Fibroblast of lung (primary cell): Measurements from ENCODE around the gene RASA3. TPM values are rescaled to one million over a fixed set of nuclear protein-coding genes. Genes with fewer than 3 reads are reported as not detected.

Experiments
- DNase-seq, 2 donors: peaks; one replicate each; pipeline versions ENCODE4 v3.0.0 to v3.0.0-alpha.2; 2010; ENCODE audit warnings: low read depth in 2 of 2
- H2AFZ ChIP-seq: 2 replicates; pipeline ENCODE4 v1.5.1; 2012; ENCODE audit warnings: low read length, control low read depth, inconsistent platforms
- H3K27ac ChIP-seq: 2 replicates; pipeline ENCODE4 v1.5.1; 2011; ENCODE audit warnings: low read length, control low read depth; ENCODE audit not compliant: insufficient read depth
- H3K27me3 ChIP-seq: 2 replicates; pipeline ENCODE4 v1.5.1; 2011; ENCODE audit warnings: mild to moderate bottlenecking, low read length; ENCODE audit not compliant: control insufficient read depth, insufficient read depth
- H3K36me3 ChIP-seq: 2 replicates; pipeline ENCODE4 v1.5.1; 2011; ENCODE audit warnings: low read length; ENCODE audit not compliant: control insufficient read depth, insufficient read depth
- H3K4me1 ChIP-seq: 2 replicates; pipeline ENCODE4 v1.5.1; 2011; ENCODE audit warnings: low read length; ENCODE audit not compliant: control insufficient read depth, insufficient read depth; ENCODE audit errors: extremely low read depth
- H3K4me2 ChIP-seq: 2 replicates; pipeline ENCODE4 v1.5.1; 2011; ENCODE audit warnings: low read length, control low read depth; ENCODE audit not compliant: insufficient read depth; ENCODE audit errors: extremely low read depth
- H3K4me3 ChIP-seq, 4 experiments: fragments of 200-600 bp in 1 of 4; sonication (generic) in 1 of 4; replicated peaks in 1 of 4; 2 replicates each; pipeline ENCODE4 v1.5.1; 2011 to 2016; ENCODE audit warnings: low read length in 4 of 4, low read depth in 3 of 4, mild to moderate bottlenecking in 3 of 4, control low read depth in 2 of 4, inconsistent platforms in 1 of 4, mixed read lengths in 1 of 4; ENCODE audit not compliant: insufficient read depth in 1 of 4; ENCODE audit errors: control extremely low read depth in 1 of 4
- H3K79me2 ChIP-seq: 2 replicates; pipeline ENCODE4 v1.5.1; 2012; ENCODE audit warnings: mild to moderate bottlenecking, low read length, inconsistent platforms; ENCODE audit not compliant: control insufficient read depth, insufficient read depth
- H3K9ac ChIP-seq: 2 replicates; pipeline ENCODE4 v1.5.1; 2011; ENCODE audit warnings: mild to moderate bottlenecking, low read length, control low read depth; ENCODE audit not compliant: insufficient read depth
- H3K9me3 ChIP-seq: 2 replicates; pipeline ENCODE4 v1.5.1; 2012; ENCODE audit warnings: low read depth, low read length; ENCODE audit not compliant: control insufficient read depth, insufficient read depth
- H4K20me1 ChIP-seq: 2 replicates; pipeline ENCODE4 v1.5.1; 2011; ENCODE audit warnings: low read length; ENCODE audit not compliant: control insufficient read depth, insufficient read depth; ENCODE audit errors: extremely low read depth
- EZH2 ChIP-seq: IDR thresholded peaks from 2 replicates; pipeline ENCODE4 v1.5.1; 2012; ENCODE audit warnings: low read length, control low read depth, mild to moderate bottlenecking; ENCODE audit errors: missing control alignments
- polyA plus RNA-seq, 2 donors: library from polyadenylated mRNA; depleted of rRNA in 1 of 2; stranded (reverse) in 1 of 2; unstranded in 1 of 2; fragments of >200 nt; gene quantifications; 2 replicates each; pipeline ENCODE4 v1.2.1, GENCODE V29; 2011 to 2012; ENCODE audit warnings: missing spikeins in 1 of 2
- total RNA-seq: library from RNA; depleted of rRNA; stranded (reverse); fragments of >200 nt; gene quantifications from 2 replicates; pipeline ENCODE4 v1.2.1, GENCODE V29; 2014
- TF ChIP-seq, protein P1 (sequence below), 2 donors: IDR thresholded peaks in 1 of 2; conservative IDR thresholded peaks in 1 of 2; 1 replicate in 1 of 2; 2 replicates in 1 of 2; pipeline ENCODE4 v1.5.1; 2011 to 2012; ENCODE audit warnings: low read length in 2 of 2, control low read depth in 1 of 2, inconsistent platforms in 1 of 2, low read depth in 1 of 2, mild to moderate bottlenecking in 1 of 2

Gene RASA3
- total and polyA plus RNA-seq, 2 donors (not counting 1 experiment from before 2014, with no cell fraction given), result 26.6 to 31.1 TPM

- Histone ChIP-seq H3K27ac (no peak overlapping the region), H3K4me3 (no peak overlapping the region), H3K4me2 (no peak overlapping the region), H3K9ac (no peak overlapping the region), H3K4me1 (no peaks in the 10 kb centered on the region), H3K36me3 (no peaks in the 10 kb centered on the region), H2AFZ (no peak overlapping the region), H3K27me3 (peaks cover 2% of the 10 kb centered on the region), H4K20me1 (no peaks in the 10 kb centered on the region), H3K9me3 (no peaks in the 10 kb centered on the region), H3K79me2 (no peaks in the 10 kb centered on the region)
- no peak for DNase-seq
- TF ChIP-seq EZH2, result no peak
- TF ChIP-seq, protein P1, sequence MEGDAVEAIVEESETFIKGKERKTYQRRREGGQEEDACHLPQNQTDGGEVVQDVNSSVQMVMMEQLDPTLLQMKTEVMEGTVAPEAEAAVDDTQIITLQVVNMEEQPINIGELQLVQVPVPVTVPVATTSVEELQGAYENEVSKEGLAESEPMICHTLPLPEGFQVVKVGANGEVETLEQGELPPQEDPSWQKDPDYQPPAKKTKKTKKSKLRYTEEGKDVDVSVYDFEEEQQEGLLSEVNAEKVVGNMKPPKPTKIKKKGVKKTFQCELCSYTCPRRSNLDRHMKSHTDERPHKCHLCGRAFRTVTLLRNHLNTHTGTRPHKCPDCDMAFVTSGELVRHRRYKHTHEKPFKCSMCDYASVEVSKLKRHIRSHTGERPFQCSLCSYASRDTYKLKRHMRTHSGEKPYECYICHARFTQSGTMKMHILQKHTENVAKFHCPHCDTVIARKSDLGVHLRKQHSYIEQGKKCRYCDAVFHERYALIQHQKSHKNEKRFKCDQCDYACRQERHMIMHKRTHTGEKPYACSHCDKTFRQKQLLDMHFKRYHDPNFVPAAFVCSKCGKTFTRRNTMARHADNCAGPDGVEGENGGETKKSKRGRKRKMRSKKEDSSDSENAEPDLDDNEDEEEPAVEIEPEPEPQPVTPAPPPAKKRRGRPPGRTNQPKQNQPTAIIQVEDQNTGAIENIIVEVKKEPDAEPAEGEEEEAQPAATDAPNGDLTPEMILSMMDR (conservative IDR thresholded peaks at IDR 0.05 in 1 of 2, IDR thresholded peaks at IDR 0.05 in 1 of 2; ENCODE audit: low read depth in 1 of 2, low read length in 2 of 2), result no peak
These were observed 9.7 kb upstream of the RASA3 start for GRCh38 chr13:114142137-114142550.

- Histone ChIP-seq H3K27me3 (peaks cover 2% of the 10 kb centered on the region), H3K4me1 (no peaks in the 10 kb centered on the region), H3K79me2 (no peaks in the 10 kb centered on the region), H3K4me2 (no peak overlapping the region), H4K20me1 (no peaks in the 10 kb centered on the region), H3K27ac (no peak overlapping the region), H3K4me3 (no peak overlapping the region), H3K9ac (no peak overlapping the region), H3K9me3 (no peaks in the 10 kb centered on the region), H2AFZ (no peak overlapping the region), H3K36me3 (no peaks in the 10 kb centered on the region)
- DNase-seq, result no peak
- TF ChIP-seq, protein P1 (conservative IDR thresholded peaks at IDR 0.05 in 1 of 2, IDR thresholded peaks at IDR 0.05 in 1 of 2; ENCODE audit: low read depth in 1 of 2, low read length in 2 of 2), result no peak
- no peak for TF ChIP-seq EZH2
These were observed 9.0 kb upstream of the RASA3 start for GRCh38 chr13:114141261-114141996.

DNA sequence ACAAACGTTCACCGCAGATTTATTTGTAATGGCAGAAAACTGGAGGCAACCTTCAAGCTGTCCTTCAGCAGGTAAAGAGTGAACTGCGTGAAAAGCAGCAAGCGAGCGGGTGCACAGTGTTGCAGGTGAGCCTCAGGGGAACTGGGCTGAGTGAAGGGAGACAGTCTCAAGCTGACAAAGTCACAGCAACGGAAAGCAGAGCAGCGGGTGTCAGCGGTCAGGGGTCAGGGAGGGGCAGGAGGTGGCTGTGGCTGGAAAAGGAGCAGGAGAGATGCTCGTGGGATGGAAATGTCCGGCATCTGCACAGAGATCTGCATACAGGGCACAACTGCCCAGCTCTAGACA, 8.5 kb upstream of the RASA3 start:
- no peak overlapping the region for H3K9ac ChIP-seq
- no peaks in the 10 kb centered on the region for H3K36me3 ChIP-seq
- peaks cover 2% of the 10 kb centered on the region for H3K27me3 ChIP-seq
- no peaks in the 10 kb centered on the region for H3K4me1 ChIP-seq
- DNase-seq, result no peak
- no peaks in the 10 kb centered on the region for H4K20me1 ChIP-seq
- H3K9me3 ChIP-seq, result no peaks in the 10 kb centered on the region
- no peak overlapping the region for H2AFZ ChIP-seq
- H3K27ac ChIP-seq, result no peak overlapping the region
- H3K4me3 ChIP-seq, result no peak overlapping the region
- no peaks in the 10 kb centered on the region for H3K79me2 ChIP-seq
- no peak for TF ChIP-seq EZH2
- TF ChIP-seq, protein P1 (conservative IDR thresholded peaks at IDR 0.05 in 1 of 2, IDR thresholded peaks at IDR 0.05 in 1 of 2; ENCODE audit: low read depth in 1 of 2, low read length in 2 of 2), result no peak
- H3K4me2 ChIP-seq, result no peak overlapping the region
